ENCODE results near the gene TNK2. TPM values are rescaled to one million over a fixed set of nuclear protein-coding genes. Genes with fewer than 3 reads are reported as not detected.

The TNK2 gene
- total RNA-seq, 1 experiment from 2014 or later: 72.3 TPM

GRCh38 chr3:195868336-195868865 lies 40.0 kb downstream of the TNK2 start:
- Histone ChIP-seq H3K4me1 (ENCODE audit: control insufficient read depth, insufficient read depth, low read length) (peaks cover 7% of the 10 kb centered on the region), H3K27me3 (ENCODE audit: control insufficient read depth, insufficient read depth, low read length) (no peaks in the 10 kb centered on the region), H3K9me3 (ENCODE audit: control insufficient read depth, insufficient read depth, low read depth, low read length) (no peaks in the 10 kb centered on the region), H3K36me3 (ENCODE audit: control insufficient read depth, insufficient read depth, low read length) (no peaks in the 10 kb centered on the region; the same call in 1 of the 2 replicates), H3K4me3 (ENCODE audit: low read depth in 2 of 2, low read length in 2 of 2) (no peak overlapping the region), H3K27ac (ENCODE audit: low read length) (no peak overlapping the region)
- in situ Hi-C loops (cut with HindIII; ENCODE audit: low pct_unique_long_range_greater_than_20kb, low sequenced_read_pairs): no loop called here
- ChIA-PET POLR2A (no interaction called here), CTCF (no interaction called here)
- no TSS peak for BruUV-seq (replicated peaks)
- intact Hi-C loops (cut with micrococcal nuclease; ENCODE audit: unreplicated experiment): no loop called here
- ATAC-seq (no peak), DNase-seq (ENCODE audit: low read depth, low spot score) (no peak)
- TF ChIP-seq CTCF (IDR thresholded peaks at IDR 0.05): no peak
- TF ChIP-seq, protein P1, sequence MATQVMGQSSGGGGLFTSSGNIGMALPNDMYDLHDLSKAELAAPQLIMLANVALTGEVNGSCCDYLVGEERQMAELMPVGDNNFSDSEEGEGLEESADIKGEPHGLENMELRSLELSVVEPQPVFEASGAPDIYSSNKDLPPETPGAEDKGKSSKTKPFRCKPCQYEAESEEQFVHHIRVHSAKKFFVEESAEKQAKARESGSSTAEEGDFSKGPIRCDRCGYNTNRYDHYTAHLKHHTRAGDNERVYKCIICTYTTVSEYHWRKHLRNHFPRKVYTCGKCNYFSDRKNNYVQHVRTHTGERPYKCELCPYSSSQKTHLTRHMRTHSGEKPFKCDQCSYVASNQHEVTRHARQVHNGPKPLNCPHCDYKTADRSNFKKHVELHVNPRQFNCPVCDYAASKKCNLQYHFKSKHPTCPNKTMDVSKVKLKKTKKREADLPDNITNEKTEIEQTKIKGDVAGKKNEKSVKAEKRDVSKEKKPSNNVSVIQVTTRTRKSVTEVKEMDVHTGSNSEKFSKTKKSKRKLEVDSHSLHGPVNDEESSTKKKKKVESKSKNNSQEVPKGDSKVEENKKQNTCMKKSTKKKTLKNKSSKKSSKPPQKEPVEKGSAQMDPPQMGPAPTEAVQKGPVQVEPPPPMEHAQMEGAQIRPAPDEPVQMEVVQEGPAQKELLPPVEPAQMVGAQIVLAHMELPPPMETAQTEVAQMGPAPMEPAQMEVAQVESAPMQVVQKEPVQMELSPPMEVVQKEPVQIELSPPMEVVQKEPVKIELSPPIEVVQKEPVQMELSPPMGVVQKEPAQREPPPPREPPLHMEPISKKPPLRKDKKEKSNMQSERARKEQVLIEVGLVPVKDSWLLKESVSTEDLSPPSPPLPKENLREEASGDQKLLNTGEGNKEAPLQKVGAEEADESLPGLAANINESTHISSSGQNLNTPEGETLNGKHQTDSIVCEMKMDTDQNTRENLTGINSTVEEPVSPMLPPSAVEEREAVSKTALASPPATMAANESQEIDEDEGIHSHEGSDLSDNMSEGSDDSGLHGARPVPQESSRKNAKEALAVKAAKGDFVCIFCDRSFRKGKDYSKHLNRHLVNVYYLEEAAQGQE (IDR thresholded peaks at IDR 0.05; ENCODE audit: insufficient read depth in 1 of 2, low read depth in 2 of 2, low read length in 1 of 2): no peak
- no peak for TF ChIP-seq SIN3A (IDR thresholded peaks at IDR 0.05; ENCODE audit: borderline replicate concordance, insufficient read depth, low read depth, low read length)
- TF ChIP-seq POLR2AphosphoS5 (IDR thresholded peaks at IDR 0.05; ENCODE audit: low read depth, low read length): no peak
- TF ChIP-seq TCF7L2 (IDR thresholded peaks at IDR 0.05; ENCODE audit: low read depth, low read length): no peak

DNA sequence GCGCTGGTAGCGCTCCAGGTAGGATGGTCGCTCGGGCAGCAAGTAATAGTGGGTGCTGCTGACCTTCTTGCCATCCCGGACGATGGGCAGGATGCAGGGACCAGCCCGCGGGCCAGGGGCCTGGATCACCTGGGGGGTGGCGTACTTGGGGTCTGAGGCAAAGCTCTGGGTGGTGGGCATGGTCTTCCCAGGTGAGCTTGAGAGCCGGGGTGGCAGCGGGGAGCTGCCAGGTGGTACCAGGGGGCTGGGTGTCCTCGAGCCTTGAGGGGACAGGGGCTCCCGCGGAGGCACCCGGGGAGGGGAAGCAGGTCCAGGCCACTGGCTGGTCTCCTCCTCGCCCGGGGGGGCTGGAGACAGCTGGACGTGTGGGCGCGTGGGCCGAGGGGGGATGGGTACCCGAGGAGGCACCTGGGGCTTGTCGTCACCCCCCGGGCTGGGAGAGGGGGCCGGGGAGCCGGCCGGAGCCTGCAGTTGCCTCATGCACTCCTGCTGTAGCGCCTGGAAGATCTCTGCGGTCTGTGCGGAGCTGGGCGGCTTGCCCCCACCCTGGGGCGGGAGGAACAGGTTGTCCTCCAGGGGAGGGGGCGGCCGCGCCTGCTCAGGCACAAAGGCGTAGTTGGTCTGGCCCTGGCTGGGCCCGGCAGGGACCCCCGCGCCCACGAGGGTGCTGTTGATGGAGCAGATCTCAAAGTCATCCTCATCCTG lies 40.6 kb downstream of the TNK2 start:
- H3K27me3 ChIP-seq (ENCODE audit: control insufficient read depth, insufficient read depth, low read length): no peaks in the 10 kb centered on the region
- BruUV-seq (replicated peaks): no TSS peak
- in situ Hi-C loops (cut with HindIII; ENCODE audit: low pct_unique_long_range_greater_than_20kb, low sequenced_read_pairs): no loop called here

More for the DNA sequence above, 40.6 kb downstream of the TNK2 start:
- no peak for ATAC-seq
- H3K4me3 ChIP-seq (ENCODE audit: low read depth in 2 of 2, low read length in 2 of 2): no peak overlapping the region
- CTCF ChIA-PET: no interaction called here
- no peak for TF ChIP-seq POLR2AphosphoS5 (IDR thresholded peaks at IDR 0.05; ENCODE audit: low read depth, low read length)
- no peak for TF ChIP-seq SIN3A (IDR thresholded peaks at IDR 0.05; ENCODE audit: borderline replicate concordance, insufficient read depth, low read depth, low read length)
- no peak for TF ChIP-seq TCF7L2 (IDR thresholded peaks at IDR 0.05; ENCODE audit: low read depth, low read length)
- TF ChIP-seq CTCF (IDR thresholded peaks at IDR 0.05): no peak
- TF ChIP-seq, protein P1 (IDR thresholded peaks at IDR 0.05; ENCODE audit: insufficient read depth in 1 of 2, low read depth in 2 of 2, low read length in 1 of 2): no peak
- intact Hi-C loops (cut with micrococcal nuclease; ENCODE audit: unreplicated experiment): no loop called here
- POLR2A ChIA-PET: no interaction called here
- no peak overlapping the region for H3K27ac ChIP-seq (ENCODE audit: low read length)
- H3K9me3 ChIP-seq (ENCODE audit: control insufficient read depth, insufficient read depth, low read depth, low read length): no peaks in the 10 kb centered on the region
- no peak for DNase-seq (ENCODE audit: low read depth, low spot score)
- no peaks in the 10 kb centered on the region; the same call in 1 of the 2 replicates for H3K36me3 ChIP-seq (ENCODE audit: control insufficient read depth, insufficient read depth, low read length)
- peaks cover 12% of the 10 kb centered on the region for H3K4me1 ChIP-seq (ENCODE audit: control insufficient read depth, insufficient read depth, low read length)

Measured in Panc1 (cell line).